Osteoblast (primary cell): ENCODE data around the gene TST. TPM values are rescaled to one million over a fixed set of nuclear protein-coding genes. Genes with fewer than 3 reads are reported as not detected.

Source experiments
- DNase-seq: peaks from one replicate; pipeline ENCODE4 v3.0.0; 2011; ENCODE audit warnings: low spot score, mixed read lengths; ENCODE audit not compliant: insufficient read length; ENCODE audit errors: missing footprints
- H2AFZ ChIP-seq: 2 replicates; pipeline ENCODE4 v1.6.0; 2011; ENCODE audit warnings: mild to moderate bottlenecking, low read length
- H3K27ac ChIP-seq: 2 replicates; pipeline ENCODE4 v1.5.1; 2011; ENCODE audit warnings: mild to moderate bottlenecking, low read depth, low read length, moderate library complexity
- H3K27me3 ChIP-seq: 2 replicates; pipeline ENCODE4 v1.6.0; 2012; ENCODE audit warnings: mild to moderate bottlenecking, control low read depth, inconsistent platforms, low read length, moderate library complexity; ENCODE audit not compliant: insufficient read depth
- H3K36me3 ChIP-seq: 2 replicates; pipeline ENCODE4 v1.5.1; 2011; ENCODE audit warnings: mild to moderate bottlenecking, low read length, control low read depth, moderate library complexity; ENCODE audit not compliant: insufficient read depth
- H3K4me1 ChIP-seq: 2 replicates; pipeline ENCODE4 v1.5.1; 2011; ENCODE audit warnings: mild to moderate bottlenecking, low read length, control low read depth, moderate library complexity; ENCODE audit not compliant: insufficient read depth
- H3K4me2 ChIP-seq: 2 replicates; pipeline ENCODE4 v1.6.0; 2011; ENCODE audit warnings: mild to moderate bottlenecking, low read length; ENCODE audit not compliant: insufficient read depth
- H3K4me3 ChIP-seq: fragments of 200-600 bp; sonication (generic); 3 replicates; pipeline ENCODE4 v1.5.1; 2012; ENCODE audit warnings: mild to moderate bottlenecking, low read length, inconsistent platforms; ENCODE audit not compliant: insufficient read depth
- H3K79me2 ChIP-seq: 2 replicates; pipeline ENCODE4 v1.6.0; 2012; ENCODE audit warnings: mild to moderate bottlenecking, low read length, control low read depth, inconsistent platforms; ENCODE audit not compliant: insufficient read depth
- H3K9me3 ChIP-seq: 2 replicates; pipeline ENCODE4 v1.5.1; 2011; ENCODE audit warnings: low read depth, low read length, control low read depth
- H4K20me1 ChIP-seq: 2 replicates; pipeline ENCODE4 v1.6.0; 2012; ENCODE audit warnings: mild to moderate bottlenecking, low read length, control low read depth; ENCODE audit not compliant: insufficient read depth
- total RNA-seq: library from RNA; depleted of rRNA; stranded (reverse); fragments of >200 nt; gene quantifications from 2 replicates; pipeline ENCODE4 v1.2.3, GENCODE V29; 2012
- TF ChIP-seq, protein P1 (sequence below): IDR thresholded peaks from 2 replicates; pipeline ENCODE4 v1.5.1; 2011; ENCODE audit warnings: mild to moderate bottlenecking, low read depth, low read length, moderate library complexity; ENCODE audit errors: extremely low read depth

The TST gene
- total RNA-seq, 1 donor = 63.3 TPM

DNA sequence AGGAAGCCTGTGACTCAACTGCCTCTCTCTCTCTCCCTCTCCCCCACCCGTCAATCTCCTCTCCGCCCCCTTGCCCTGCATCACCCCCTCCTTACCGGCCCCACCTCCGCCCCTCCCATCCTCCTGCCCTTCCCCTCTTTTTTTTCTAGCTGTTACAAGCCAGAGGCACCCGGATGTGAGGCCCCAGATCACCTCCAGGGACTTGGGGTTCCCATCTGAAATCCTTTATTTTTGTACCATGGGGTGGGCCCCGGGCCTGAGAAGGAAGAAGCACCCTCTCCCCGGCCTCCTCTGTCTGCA lies 43.1 kb upstream of the TST start:
- H4K20me1 ChIP-seq = no peaks in the 10 kb centered on the region
- no peak for DNase-seq
- no peak overlapping the region for H2AFZ ChIP-seq
- no peak overlapping the region for H3K27ac ChIP-seq
- H3K9me3 ChIP-seq = no peaks in the 10 kb centered on the region
- no peaks in the 10 kb centered on the region for H3K27me3 ChIP-seq
- no peaks in the 10 kb centered on the region for H3K79me2 ChIP-seq
- H3K36me3 ChIP-seq = no peaks in the 10 kb centered on the region
- TF ChIP-seq, protein P1, sequence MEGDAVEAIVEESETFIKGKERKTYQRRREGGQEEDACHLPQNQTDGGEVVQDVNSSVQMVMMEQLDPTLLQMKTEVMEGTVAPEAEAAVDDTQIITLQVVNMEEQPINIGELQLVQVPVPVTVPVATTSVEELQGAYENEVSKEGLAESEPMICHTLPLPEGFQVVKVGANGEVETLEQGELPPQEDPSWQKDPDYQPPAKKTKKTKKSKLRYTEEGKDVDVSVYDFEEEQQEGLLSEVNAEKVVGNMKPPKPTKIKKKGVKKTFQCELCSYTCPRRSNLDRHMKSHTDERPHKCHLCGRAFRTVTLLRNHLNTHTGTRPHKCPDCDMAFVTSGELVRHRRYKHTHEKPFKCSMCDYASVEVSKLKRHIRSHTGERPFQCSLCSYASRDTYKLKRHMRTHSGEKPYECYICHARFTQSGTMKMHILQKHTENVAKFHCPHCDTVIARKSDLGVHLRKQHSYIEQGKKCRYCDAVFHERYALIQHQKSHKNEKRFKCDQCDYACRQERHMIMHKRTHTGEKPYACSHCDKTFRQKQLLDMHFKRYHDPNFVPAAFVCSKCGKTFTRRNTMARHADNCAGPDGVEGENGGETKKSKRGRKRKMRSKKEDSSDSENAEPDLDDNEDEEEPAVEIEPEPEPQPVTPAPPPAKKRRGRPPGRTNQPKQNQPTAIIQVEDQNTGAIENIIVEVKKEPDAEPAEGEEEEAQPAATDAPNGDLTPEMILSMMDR = no peak
- H3K4me2 ChIP-seq = no peak overlapping the region
- H3K4me1 ChIP-seq = no peaks in the 10 kb centered on the region
- H3K4me3 ChIP-seq = no peak overlapping the region

DNA sequence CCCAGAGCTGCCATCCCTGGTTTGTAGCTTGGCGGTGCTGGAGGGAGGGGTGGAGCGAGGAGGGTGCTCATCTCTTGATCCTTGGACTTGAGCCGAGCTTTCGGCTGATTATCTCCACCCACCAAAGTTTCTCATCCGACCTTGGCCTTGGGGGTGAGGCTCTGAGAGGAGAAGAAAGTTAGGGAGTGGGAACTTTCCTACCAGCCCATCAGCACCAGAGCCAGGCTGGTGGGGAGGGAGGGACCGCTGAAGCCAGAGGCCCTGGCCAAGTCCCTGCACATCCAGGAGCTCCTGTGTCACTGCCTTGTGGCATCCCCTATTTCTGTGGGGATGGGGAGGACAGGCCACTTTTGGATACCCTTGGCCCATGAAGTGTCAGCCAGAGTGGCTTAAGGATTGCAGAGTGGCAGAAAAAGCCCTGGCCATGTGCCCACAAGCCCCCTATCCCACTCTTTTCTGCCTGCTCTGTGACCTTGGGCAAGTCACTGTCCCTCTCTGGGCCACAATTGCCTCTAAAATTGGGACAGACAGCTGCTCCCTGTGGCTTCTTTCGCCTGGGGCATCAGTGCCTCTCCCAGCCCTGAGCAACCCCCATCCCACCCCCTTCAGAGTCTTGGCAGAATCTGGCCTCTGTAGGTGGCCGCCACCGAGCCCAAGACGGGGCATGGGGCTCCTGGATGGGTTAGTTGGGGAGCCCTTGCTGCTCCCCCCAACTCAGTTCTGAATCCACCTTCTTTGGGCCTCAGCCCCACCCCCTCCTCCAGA lies 42.5 kb upstream of the TST start:
- Histone ChIP-seq H3K27me3 (no peaks in the 10 kb centered on the region), H2AFZ (no peak overlapping the region), H3K36me3 (no peaks in the 10 kb centered on the region), H3K79me2 (no peaks in the 10 kb centered on the region), H3K4me1 (no peaks in the 10 kb centered on the region), H3K27ac (no peak overlapping the region), H3K9me3 (no peaks in the 10 kb centered on the region), H3K4me2 (no peak overlapping the region), H3K4me3 (no peak overlapping the region), H4K20me1 (no peaks in the 10 kb centered on the region)
- TF ChIP-seq, protein P1 = no peak
- DNase-seq = peak; percentile 81

DNA sequence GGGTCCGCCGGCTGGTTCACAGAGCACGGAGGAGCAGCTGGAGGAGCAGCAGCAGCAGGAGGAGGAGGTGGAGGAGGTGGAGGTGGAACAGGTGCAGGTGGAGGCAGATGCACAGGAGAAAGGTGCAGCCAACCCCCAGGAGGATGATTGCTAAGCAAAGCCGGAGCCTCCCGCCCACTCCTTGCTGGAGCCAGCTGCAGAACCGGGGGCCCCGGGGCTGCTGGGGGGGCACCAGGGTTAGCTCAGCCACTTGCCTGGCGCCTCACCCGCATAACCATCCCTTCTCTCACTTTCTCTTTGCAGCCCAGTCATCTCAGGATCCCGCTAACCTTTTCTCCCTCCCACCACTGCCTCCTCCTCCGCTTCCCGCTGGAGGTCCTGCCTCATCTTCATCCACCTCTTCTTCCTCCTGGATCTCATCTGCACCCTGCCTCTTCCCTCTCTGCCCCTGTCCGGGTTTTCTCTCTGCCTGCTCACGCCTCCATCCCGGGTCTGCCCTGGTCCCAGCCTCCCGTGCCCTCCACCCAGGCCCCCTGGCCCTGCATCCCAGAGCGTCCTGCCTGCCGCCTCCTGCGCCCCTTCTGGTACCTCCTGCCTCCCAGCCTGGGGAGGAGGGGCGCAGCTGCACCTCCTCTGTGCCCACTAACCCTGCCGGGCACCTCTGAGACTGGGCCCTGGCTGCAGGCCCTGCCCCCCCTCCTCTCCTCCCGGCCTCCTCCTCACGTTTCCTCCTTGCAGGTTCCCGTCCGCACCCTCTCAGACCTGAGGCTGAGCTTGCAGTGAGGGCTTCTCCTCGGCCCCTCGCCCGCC lies 41.8 kb upstream of the TST start:
- Histone ChIP-seq H3K4me2 (no peak overlapping the region), H3K4me1 (no peaks in the 10 kb centered on the region), H3K36me3 (no peaks in the 10 kb centered on the region), H3K4me3 (no peak overlapping the region), H3K9me3 (no peaks in the 10 kb centered on the region), H2AFZ (no peak overlapping the region), H3K79me2 (no peaks in the 10 kb centered on the region), H3K27ac (no peak overlapping the region), H3K27me3 (no peaks in the 10 kb centered on the region), H4K20me1 (no peaks in the 10 kb centered on the region)
- no peak for DNase-seq
- TF ChIP-seq, protein P1 = no peak

DNA sequence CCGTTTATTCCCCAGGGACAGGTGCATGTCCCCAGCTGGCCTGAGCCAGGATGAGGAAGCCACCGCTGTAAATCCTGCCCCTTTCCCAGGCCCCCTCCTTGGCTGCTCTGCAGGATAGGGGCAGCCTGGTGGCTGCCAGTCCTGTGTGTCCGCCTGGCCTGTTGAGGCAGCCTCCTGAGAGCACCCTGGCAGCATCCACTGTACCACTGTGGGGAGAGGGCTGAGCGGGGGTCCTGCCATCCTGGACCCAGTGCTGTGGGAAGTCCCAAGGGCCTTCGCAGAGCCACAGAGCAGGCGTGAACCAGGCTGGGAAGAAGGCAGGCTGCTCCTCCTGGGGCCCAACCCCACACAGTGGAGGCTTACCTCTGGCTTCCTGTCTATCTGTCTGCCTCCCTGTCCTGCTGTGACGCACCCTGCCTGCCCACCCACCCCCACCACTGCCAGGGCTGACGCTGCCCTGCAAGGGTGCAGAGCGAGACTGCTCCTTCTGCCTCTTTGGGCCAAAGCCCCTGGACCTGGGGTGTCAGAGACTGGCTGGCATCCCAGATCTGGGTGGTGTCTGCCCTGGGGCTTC lies 40.7 kb upstream of the TST start:
- no peaks in the 10 kb centered on the region for H3K27me3 ChIP-seq
- no peaks in the 10 kb centered on the region for H3K4me1 ChIP-seq
- no peaks in the 10 kb centered on the region for H3K79me2 ChIP-seq
- no peak overlapping the region for H3K27ac ChIP-seq
- no peaks in the 10 kb centered on the region for H4K20me1 ChIP-seq
- H3K36me3 ChIP-seq = peaks cover 5% of the 10 kb centered on the region
- no peaks in the 10 kb centered on the region for H3K9me3 ChIP-seq
- H3K4me2 ChIP-seq = no peak overlapping the region
- TF ChIP-seq, protein P1 = no peak
- no peak overlapping the region for H2AFZ ChIP-seq
- no peak for DNase-seq
- no peak overlapping the region for H3K4me3 ChIP-seq
